ENCODE data around the gene CDC7.
"Not testable (repeated sequence)": the region's sequence is repeated elsewhere in the genome, so short reads cannot be mapped to it uniquely, and the experiment has no call there.

The CDC7 gene

DNA sequence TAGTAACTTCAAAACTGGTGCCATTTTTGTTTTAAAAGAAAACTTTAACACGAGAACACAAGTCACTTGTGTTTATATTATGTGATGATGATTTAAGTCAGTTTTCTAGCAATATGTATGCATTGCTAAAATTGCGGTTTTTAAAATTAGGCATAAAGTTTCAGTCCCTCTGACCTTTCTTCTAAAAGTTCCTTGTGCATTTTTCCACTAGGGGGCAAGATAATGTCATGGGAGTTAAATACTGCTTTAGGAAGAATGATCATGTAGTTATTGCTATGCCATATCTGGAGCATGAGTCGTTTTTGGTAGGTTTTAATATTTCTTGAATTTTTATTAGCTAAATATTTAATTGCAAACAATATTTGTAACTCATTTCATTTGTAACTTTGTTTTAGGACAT lies 10.7 kb downstream of the CDC7 start:
- no peak for DNase-seq

GRCh38 chr1:91513160-91513559 lies 12.5 kb downstream of the CDC7 start:
- no peak for DNase-seq

DNA sequence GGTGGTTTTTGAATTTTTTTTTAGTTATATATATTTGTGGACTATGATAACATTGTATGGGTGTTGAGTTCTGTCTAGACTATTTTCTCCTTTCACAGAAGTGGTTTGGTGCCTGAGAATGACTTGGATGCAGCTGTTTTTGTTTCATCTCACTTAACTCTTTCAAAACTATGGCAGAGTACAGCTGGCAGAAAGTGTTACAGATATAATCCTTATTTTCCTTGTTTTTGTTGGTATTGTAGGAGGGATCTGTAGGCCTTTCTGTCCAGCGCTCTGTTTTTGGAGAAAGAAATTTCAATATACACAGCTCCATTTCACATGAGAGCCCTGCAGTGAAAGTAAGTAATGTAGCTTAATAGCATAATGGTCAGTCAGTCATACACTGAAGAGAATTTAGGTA lies 13.1 kb downstream of the CDC7 start:
- no peak for DNase-seq

DNA sequence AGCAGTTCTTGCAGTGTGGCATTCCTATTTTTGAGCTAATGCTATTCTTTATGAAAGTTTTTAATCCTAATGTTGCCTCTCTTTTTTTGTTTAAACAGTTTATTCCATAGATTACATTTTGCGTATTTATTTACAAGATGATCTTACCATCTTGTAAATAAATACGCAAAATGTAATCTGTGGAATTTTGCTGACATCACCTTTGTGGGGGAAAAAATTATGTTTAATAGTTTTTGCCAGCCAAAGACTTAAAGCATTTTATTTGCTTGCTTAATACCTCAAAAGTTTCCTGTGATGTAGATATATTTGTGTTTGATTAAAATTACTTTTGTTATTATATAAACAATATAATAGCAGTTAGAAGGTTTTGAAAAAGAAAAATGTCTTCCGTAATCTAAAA lies 15.3 kb downstream of the CDC7 start:
- DNase-seq, result no peak

GRCh38 chr1:91516605-91517004 lies 16.0 kb downstream of the CDC7 start:
- DNase-seq, result not testable (repeated sequence)

- not testable (repeated sequence) for DNase-seq
Measured at GRCh38 chr1:91519167-91519566, 18.5 kb downstream of the CDC7 start.

DNA sequence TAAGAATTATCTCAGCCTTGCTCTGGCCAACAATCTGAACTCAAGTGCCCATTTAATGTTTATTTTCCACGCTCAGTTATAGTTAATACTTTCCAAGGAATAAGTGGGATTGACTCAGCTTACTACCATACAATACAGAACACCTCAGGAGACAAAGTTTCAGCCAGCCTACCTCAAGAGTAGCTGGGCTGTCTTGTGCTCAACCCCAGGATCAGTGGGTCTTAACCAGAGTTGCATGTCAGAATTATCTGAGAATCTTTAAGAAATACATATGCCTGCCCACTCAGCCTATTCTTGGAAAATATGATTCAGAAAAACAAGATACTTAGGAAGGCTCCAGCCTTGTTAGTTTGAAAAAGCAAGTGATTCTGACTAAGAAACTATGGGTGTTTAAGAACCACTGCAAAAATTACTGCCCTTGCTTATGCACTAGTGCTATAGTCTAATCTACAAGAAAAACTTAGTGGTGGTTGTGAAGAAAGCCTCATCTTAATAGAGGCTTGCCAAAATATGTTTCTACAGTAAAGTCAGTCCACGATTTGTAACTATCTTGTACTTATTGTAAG lies 20.4 kb downstream of the CDC7 start:
- DNase-seq, result no peak

GRCh38 chr1:91523482-91523881 lies 22.8 kb downstream of the CDC7 start:
- DNase-seq, result no peak

DNA sequence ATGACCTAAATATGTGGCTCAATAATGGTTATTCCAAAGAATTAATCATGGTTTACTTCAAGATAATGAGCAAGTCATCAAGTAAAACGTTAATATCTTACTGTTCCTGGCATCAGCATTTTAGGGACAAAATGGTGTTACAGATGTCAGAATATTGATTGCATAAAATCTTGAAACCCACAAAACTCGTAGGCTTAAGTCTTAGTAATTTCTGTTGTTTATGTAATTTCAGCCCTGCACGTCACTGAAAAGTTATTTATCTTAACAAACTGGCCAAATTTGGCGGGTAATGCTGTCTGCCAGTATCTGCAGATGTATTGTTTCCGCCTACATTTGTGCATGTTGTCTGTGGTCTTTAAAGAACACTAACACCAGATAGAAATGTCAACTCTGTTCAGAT lies 25.8 kb downstream of the CDC7 start:
- DNase-seq, result no peak

DNA sequence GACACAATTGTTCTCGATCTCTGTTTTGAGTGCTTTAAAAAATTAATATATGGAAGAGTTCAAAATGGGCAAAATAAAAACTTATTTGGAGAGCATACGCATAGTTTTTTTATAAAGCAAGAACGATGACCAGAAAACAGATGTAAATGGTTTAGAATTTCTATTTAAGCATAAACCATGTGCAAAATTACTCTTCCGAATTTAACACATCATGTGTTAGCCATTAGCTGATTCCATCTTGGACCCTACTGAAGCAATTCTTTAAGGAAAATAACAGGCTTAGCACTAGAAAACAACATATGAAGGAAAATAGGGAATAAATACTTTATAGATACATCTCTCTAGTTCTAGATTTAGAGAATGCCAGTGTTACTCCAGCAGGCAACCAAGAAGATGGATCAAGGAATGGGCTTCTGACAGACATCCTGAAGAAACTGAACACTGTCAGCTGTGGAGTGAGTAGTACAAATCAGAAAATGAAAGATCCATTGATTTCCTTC lies 26.7 kb downstream of the CDC7 start:
- no peak for DNase-seq

GRCh38 chr1:91527781-91528180 lies 27.1 kb downstream of the CDC7 start:
- DNase-seq, result no peak

DNA sequence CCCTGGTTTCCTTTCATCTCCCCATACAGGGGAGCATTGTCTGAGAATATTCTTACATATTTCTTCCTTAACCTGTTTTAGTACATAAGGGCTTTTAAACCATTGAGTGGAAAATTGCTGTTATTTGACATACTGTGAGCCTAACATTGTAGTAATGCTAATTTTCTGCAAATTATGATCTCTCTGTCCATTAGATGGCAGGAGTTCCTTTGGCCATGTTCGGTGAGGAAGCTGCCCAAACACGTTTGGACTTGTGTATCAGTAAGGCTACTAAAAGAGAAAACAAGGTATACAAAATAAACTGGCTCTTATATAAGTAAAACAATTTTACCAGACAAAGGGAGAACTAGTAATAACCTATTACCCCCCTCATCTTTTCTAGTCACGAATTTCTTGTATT lies 29.2 kb downstream of the CDC7 start:
- no peak for DNase-seq

DNA sequence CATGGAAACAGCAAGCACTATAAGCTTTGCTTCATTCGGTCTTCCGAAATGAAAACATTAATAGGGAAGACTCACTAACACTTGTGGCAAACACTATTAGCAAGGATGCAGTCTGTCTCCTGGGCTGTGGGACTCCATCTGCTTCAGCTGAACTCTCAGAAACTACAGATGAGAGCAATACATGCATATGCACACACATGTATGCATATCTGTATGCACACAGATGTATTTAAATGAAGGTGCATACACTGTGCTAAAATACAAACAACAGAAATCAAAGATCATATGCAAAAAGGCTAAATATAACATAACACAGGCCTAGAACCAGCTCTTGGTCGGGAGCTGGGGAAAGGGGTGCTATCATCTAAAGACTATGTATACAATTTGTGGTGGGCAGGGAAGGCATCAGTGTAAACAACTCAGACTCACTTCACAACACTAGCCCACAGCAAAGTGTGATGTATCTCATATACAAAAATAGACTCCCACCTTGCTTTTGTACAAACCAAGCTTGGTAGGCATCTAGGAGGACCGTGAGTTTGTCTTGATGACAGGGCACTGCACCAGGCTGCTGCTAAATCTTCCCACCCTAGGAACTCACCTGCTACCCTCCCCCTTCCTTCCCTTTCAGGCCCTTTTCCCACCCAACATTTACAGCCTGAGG lies 32.8 kb downstream of the CDC7 start:
- DNase-seq, result no peak

- DNase-seq, result no peak
Measured at GRCh38 chr1:91535441-91535840, 34.8 kb downstream of the CDC7 start.

DNA sequence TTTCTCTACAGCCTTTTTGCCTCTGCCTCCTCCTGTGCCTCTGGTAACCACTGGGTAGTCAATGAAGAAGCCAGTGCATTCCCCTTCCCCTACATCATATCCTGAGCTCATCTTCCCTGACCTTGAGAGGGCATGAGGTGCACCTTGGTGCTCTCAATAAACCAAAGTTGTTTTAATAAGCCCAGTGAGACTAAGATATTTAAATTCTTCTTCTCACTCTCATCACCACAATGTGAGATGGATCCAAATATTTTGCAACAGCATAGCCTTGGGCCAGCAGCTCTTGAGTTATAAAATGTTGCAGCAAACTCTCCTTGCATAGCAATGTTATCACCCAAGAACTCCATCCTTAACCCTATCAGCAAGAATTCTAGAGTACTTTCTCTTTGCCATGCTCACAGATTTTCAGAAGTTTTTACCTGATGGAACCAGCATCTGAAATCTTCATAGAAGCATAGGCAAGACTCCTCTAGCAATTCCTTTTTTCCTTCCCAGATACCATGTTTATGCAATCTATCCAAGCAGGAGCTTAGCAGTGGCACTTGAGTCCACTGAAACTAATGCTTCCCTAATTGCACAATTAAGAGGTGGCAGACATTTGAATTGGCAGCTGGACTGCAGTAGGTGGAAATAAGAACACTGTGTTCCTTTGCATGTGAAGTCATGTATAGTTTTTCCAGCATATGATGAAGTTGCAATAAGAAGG lies 36.8 kb downstream of the CDC7 start:
- no peak for DNase-seq

- no peak for DNase-seq
Measured at GRCh38 chr1:91537987-91538304, 37.3 kb downstream of the CDC7 start.

DNA sequence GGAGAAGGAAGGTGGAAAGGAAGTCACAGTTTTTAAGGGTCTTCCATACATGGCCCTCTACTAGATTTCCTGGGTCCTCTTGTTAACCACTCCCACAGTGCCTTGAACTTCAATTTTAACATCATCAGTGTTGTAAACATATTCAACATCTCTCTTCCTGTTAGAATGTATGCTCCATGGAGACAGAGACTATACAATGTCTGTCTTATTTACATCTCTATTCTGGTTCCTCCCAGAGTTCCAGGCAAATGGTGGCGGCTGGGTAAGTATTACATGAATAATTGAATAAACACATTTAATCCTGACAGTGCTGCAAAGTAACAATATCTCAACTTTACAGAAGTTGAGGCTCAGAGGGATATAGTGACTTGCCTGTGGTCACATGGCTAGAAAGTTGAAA lies 40.3 kb downstream of the CDC7 start:
- no peak for DNase-seq

DNA sequence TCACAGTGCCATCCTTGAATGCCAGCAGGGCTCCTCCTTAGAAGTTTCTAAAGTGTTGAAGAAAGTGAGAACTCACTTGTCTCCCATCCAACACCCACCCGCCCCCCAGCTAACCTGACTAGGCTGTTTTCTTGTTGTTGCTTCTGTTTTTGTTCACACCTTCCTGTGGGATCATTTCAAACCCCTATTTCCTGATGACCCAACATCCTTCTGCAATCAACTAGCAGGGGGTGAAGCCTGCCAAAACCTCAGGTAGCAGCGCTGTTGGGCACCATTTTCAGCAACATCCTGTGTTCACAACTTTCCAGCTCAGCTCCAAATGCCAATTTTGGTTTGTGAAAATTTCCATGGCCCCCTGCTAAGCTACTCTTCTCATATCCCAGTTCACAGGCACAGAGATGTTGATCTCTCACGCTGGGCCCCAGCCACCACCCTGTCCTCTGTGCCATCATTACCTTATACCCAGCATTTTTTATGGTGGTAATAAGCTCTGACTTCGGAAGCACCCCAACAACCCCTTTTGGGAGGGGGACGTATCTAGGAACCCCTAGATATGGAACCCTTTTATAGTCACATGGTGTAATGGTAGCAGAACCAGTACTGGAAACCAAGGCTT lies 41.4 kb downstream of the CDC7 start:
- no peak for DNase-seq

GRCh38 chr1:91545506-91546300 lies 45.1 kb downstream of the CDC7 start:
- DNase-seq, result no peak

DNA sequence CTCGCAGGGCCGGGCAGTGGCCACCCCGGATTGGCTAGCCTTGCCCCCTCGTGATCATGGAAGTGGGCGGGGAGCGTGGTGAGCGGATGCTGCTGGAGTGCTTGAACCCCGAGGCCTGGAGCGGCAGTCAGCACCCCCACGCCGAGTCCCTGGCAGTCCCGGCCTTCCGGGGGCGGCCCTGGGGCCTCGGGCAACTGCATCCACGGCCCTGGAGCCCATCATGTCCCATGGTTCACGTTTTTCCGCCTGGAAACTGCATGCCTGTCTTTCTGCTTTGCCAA lies 45.6 kb downstream of the CDC7 start:
- DNase-seq, result no peak

- no peak for DNase-seq
Measured at GRCh38 chr1:91546876-91547275, 46.2 kb downstream of the CDC7 start.

- no peak for DNase-seq
Measured at GRCh38 chr1:91548376-91549040, 47.9 kb downstream of the CDC7 start.

All from T-helper 9 cell (primary cell).